Measurements from ENCODE around the gene CORO2A.

Gene CORO2A

GRCh38 chr9:98201102-98201501, 8.7 kb upstream of the CORO2A start:
- TF ChIP-seq TEAD4 (IDR thresholded peaks at IDR 0.05) = no peak
- no peak for TF ChIP-seq ZBTB7A (IDR thresholded peaks at IDR 0.05; ENCODE audit: low read depth)
- TF ChIP-seq YY1 (IDR thresholded peaks at IDR 0.05; ENCODE audit: low read depth) = no peak
- no peak for TF ChIP-seq FOXM1 (IDR thresholded peaks at IDR 0.05; ENCODE audit: borderline replicate concordance, low read depth)
- no peak for TF ChIP-seq TCF12 (IDR thresholded peaks at IDR 0.05; ENCODE audit: low read depth)
- no peak for TF ChIP-seq CREB1 (IDR thresholded peaks at IDR 0.05; ENCODE audit: low read depth)
- no peak for TF ChIP-seq MAX (IDR thresholded peaks at IDR 0.05)
- no peak for TF ChIP-seq TAF1 (IDR thresholded peaks at IDR 0.05; ENCODE audit: low read depth)
- no peak for TF ChIP-seq REST (IDR thresholded peaks at IDR 0.05; ENCODE audit: low read depth)
- no peak for TF ChIP-seq RAD21 (IDR thresholded peaks at IDR 0.05; ENCODE audit: low read depth)
- TF ChIP-seq NFIC (IDR thresholded peaks at IDR 0.05) = no peak
- TF ChIP-seq EGR1 (IDR thresholded peaks at IDR 0.05) = no peak
- TF ChIP-seq CEBPB (IDR thresholded peaks at IDR 0.05) = no peak
- TF ChIP-seq EP300 (IDR thresholded peaks at IDR 0.05; ENCODE audit: borderline replicate concordance) = no peak
- no peak for TF ChIP-seq USF1 (IDR thresholded peaks at IDR 0.05)

GRCh38 chr9:98199388-98200033, 7.1 kb upstream of the CORO2A start:
- no peak for TF ChIP-seq YY1 (IDR thresholded peaks at IDR 0.05; ENCODE audit: low read depth)
- TF ChIP-seq NFIC (IDR thresholded peaks at IDR 0.05) = no peak
- TF ChIP-seq ZBTB7A (IDR thresholded peaks at IDR 0.05; ENCODE audit: low read depth) = no peak
- no peak for TF ChIP-seq FOXM1 (IDR thresholded peaks at IDR 0.05; ENCODE audit: borderline replicate concordance, low read depth)
- TF ChIP-seq CREB1 (IDR thresholded peaks at IDR 0.05; ENCODE audit: low read depth) = no peak
- no peak for TF ChIP-seq TCF12 (IDR thresholded peaks at IDR 0.05; ENCODE audit: low read depth)
- TF ChIP-seq REST (IDR thresholded peaks at IDR 0.05; ENCODE audit: low read depth) = no peak
- TF ChIP-seq TAF1 (IDR thresholded peaks at IDR 0.05; ENCODE audit: low read depth) = no peak
- TF ChIP-seq EGR1 (IDR thresholded peaks at IDR 0.05) = no peak
- TF ChIP-seq EP300 (IDR thresholded peaks at IDR 0.05; ENCODE audit: borderline replicate concordance) = no peak
- TF ChIP-seq CEBPB (IDR thresholded peaks at IDR 0.05) = no peak
- no peak for TF ChIP-seq MAX (IDR thresholded peaks at IDR 0.05)
- TF ChIP-seq TEAD4 (IDR thresholded peaks at IDR 0.05) = no peak
- TF ChIP-seq USF1 (IDR thresholded peaks at IDR 0.05) = no peak
- no peak for TF ChIP-seq RAD21 (IDR thresholded peaks at IDR 0.05; ENCODE audit: low read depth)

- TF ChIP-seq REST (IDR thresholded peaks at IDR 0.05; ENCODE audit: low read depth) (no peak), CEBPB (IDR thresholded peaks at IDR 0.05) (no peak), YY1 (IDR thresholded peaks at IDR 0.05; ENCODE audit: low read depth) (no peak), CREB1 (IDR thresholded peaks at IDR 0.05; ENCODE audit: low read depth) (no peak), TEAD4 (IDR thresholded peaks at IDR 0.05) (no peak), EP300 (IDR thresholded peaks at IDR 0.05; ENCODE audit: borderline replicate concordance) (no peak), ZBTB7A (IDR thresholded peaks at IDR 0.05; ENCODE audit: low read depth) (no peak)
These were observed 3.2 kb upstream of the CORO2A start for GRCh38 chr9:98195671-98196070.

GRCh38 chr9:98193336-98193944, 1.0 kb upstream of the CORO2A start:
- no peak for TF ChIP-seq EGR1 (IDR thresholded peaks at IDR 0.05)
- no peak for TF ChIP-seq EP300 (IDR thresholded peaks at IDR 0.05; ENCODE audit: borderline replicate concordance)
- no peak for TF ChIP-seq REST (IDR thresholded peaks at IDR 0.05; ENCODE audit: low read depth)
- TF ChIP-seq NFIC (IDR thresholded peaks at IDR 0.05) = no peak
- TF ChIP-seq RAD21 (IDR thresholded peaks at IDR 0.05; ENCODE audit: low read depth) = no peak
- TF ChIP-seq FOXM1 (IDR thresholded peaks at IDR 0.05; ENCODE audit: borderline replicate concordance, low read depth) = no peak
- no peak for TF ChIP-seq USF1 (IDR thresholded peaks at IDR 0.05)
- TF ChIP-seq TEAD4 (IDR thresholded peaks at IDR 0.05) = no peak
- no peak for TF ChIP-seq MAX (IDR thresholded peaks at IDR 0.05)
- no peak for TF ChIP-seq YY1 (IDR thresholded peaks at IDR 0.05; ENCODE audit: low read depth)
- TF ChIP-seq CEBPB (IDR thresholded peaks at IDR 0.05) = no peak
- no peak for TF ChIP-seq TAF1 (IDR thresholded peaks at IDR 0.05; ENCODE audit: low read depth)
- no peak for TF ChIP-seq ZBTB7A (IDR thresholded peaks at IDR 0.05; ENCODE audit: low read depth)
- no peak for TF ChIP-seq CREB1 (IDR thresholded peaks at IDR 0.05; ENCODE audit: low read depth)
- no peak for TF ChIP-seq TCF12 (IDR thresholded peaks at IDR 0.05; ENCODE audit: low read depth)

All from Ishikawa (cell line).